Mesothelial cell of epicardium (in vitro differentiated cells): Measurements from ENCODE around the gene PHYH. TPM values are rescaled to one million over a fixed set of nuclear protein-coding genes. Genes with fewer than 3 reads are reported as not detected.
"Not testable (repeated sequence)": the region's sequence is repeated elsewhere in the genome, so short reads cannot be mapped to it uniquely, and the experiment has no call there.

Experiments
- DNase-seq, 2 experiments: peaks; one replicate each; pipeline ENCODE4 v3.0.0; 2021; ENCODE audit warnings: low spot score in 2 of 2; ENCODE audit not compliant: unreplicated experiment in 2 of 2
- H3K27ac Mint-ChIP-seq: 2 replicates; pipeline ENCODE4 v1.8.0; 2021; ENCODE audit warnings: mixed read lengths
- H3K27me3 Mint-ChIP-seq: 2 replicates; pipeline ENCODE4 v1.8.0; 2021; ENCODE audit warnings: low read depth, mixed read lengths
- H3K36me3 Mint-ChIP-seq: 2 replicates; pipeline ENCODE4 v1.8.0; 2021; ENCODE audit warnings: mixed read lengths
- H3K4me1 Mint-ChIP-seq: 2 replicates; pipeline ENCODE4 v1.8.0; 2021; ENCODE audit warnings: mixed read lengths
- H3K4me3 Mint-ChIP-seq: 2 replicates; pipeline ENCODE4 v1.8.0; 2021; ENCODE audit warnings: mild to moderate bottlenecking, moderate library complexity, mixed read lengths
- H3K9me3 Mint-ChIP-seq: 2 replicates; pipeline ENCODE4 v1.8.0; 2021; ENCODE audit warnings: mixed read lengths
- total RNA-seq: library from RNA; stranded (reverse); gene quantifications from 3 replicates; pipeline ENCODE4 v1.2.1, GENCODE V29; 2021
- TF ChIP-seq, protein P1 (sequence below): fragments of 200-600 bp; sonication (generic); IDR thresholded peaks from one replicate; pipeline ENCODE4 v1.5.0; 2021; ENCODE audit warnings: antibody characterized with exemption; ENCODE audit not compliant: unreplicated experiment

PHYH gene
- total RNA-seq, 1 donor from 2014 or later: 13.2 TPM

DNA sequence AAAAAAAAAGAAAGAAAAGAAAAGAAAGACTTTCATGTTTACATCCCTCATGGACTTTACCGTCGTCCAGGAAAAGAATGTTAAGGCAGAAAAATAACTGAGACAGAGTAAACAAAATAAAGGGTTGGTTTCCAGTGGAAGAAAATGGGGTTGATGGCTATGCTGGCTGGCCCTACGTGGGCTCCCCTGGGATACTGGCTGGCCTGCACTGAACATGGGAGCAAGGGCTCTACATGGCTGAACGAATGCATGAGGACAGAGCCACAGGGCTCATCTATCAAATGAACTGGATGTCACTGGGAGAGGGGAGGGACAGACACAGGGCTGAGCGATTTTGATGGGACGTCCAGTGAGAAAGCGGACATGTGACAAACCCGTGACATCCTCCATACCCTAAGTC is 63.2 kb downstream of the PHYH start:
- H3K36me3 Mint-ChIP-seq: no peaks in the 10 kb centered on the region
- no peak for DNase-seq
- no peak overlapping the region for H3K4me3 Mint-ChIP-seq
- H3K27me3 Mint-ChIP-seq: no peaks in the 10 kb centered on the region
- H3K9me3 Mint-ChIP-seq: no peaks in the 10 kb centered on the region
- H3K4me1 Mint-ChIP-seq: peaks cover 2% of the 10 kb centered on the region
- TF ChIP-seq, protein P1, sequence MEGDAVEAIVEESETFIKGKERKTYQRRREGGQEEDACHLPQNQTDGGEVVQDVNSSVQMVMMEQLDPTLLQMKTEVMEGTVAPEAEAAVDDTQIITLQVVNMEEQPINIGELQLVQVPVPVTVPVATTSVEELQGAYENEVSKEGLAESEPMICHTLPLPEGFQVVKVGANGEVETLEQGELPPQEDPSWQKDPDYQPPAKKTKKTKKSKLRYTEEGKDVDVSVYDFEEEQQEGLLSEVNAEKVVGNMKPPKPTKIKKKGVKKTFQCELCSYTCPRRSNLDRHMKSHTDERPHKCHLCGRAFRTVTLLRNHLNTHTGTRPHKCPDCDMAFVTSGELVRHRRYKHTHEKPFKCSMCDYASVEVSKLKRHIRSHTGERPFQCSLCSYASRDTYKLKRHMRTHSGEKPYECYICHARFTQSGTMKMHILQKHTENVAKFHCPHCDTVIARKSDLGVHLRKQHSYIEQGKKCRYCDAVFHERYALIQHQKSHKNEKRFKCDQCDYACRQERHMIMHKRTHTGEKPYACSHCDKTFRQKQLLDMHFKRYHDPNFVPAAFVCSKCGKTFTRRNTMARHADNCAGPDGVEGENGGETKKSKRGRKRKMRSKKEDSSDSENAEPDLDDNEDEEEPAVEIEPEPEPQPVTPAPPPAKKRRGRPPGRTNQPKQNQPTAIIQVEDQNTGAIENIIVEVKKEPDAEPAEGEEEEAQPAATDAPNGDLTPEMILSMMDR: no peak
- no peak overlapping the region for H3K27ac Mint-ChIP-seq

DNA sequence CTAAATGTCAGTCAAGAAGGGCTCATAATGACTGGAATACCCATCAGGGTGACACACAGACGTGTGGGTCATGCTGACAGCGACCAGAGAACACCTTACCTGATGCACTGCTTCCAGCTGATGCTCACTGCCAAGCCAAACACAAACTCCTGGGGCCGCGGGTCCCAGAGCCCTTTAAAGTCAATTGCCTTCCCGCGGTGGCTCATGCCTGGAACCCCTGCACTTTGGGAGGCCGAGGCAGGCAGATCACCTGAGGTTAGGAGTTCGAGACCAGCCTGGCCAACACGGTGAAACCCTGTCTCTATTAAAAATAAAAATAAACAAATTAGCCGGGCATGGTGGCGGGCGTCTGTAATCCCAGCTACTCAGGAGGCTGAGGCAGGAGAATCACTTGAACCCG is 65.1 kb downstream of the PHYH start:
- DNase-seq, H3K4me1 Mint-ChIP-seq, H3K27me3 Mint-ChIP-seq, H3K27ac Mint-ChIP-seq, H3K4me3 Mint-ChIP-seq, H3K9me3 Mint-ChIP-seq, H3K36me3 Mint-ChIP-seq: not testable (repeated sequence)

DNA sequence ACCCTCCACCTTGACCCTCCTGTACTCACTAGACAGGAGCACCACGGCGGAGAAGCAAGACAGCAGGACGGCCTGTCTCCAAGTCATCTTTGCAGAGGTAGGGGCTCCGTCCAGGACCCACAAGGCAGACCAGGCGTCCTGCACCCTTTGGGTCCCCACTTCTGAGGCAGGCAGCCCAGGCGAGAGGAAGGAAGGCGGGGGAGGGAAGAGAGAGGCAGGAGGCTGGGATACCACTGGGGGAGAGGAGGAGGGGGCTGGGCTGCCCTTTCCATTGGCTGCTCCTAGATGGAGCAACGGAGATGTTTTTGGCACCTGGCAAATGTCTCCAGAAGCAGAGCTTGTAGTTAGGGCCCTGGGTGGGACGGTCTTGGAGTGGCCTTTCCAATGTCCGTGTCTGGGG is 65.7 kb downstream of the PHYH start, which contains the start of gene UCMA:
Gene UCMA, minus strand, starts transcription at position 203 of the 400 bp plus-strand sequence. Its CDS starts 116 bp downstream, at position 87.
- no peak within 1 kb of the TSS for H3K27ac Mint-ChIP-seq
- no peak for DNase-seq

DNA sequence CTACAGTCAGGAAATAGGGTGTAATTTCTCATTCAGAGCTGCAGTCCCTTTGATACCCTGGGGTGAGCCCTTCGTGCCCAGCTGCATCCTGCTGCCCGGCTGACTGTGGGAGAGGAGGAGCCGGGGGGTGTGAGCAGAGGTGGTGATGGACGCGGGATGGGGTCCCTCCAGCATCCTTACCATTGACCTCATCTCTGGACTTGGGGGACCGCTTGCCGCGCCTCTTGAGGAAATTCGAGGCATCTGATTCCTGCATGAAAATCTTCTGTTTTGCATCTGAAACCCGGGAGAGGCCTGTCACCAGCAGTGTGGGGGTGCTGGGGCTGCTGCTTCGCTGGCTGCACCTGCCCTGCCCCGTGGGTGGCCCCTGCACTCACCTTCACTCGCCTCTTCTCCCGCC is 66.5 kb downstream of the PHYH start:
- Mint-ChIP-seq H3K27ac (no peak overlapping the region), H3K4me1 (peaks cover 5% of the 10 kb centered on the region), H3K36me3 (no peaks in the 10 kb centered on the region), H3K9me3 (no peaks in the 10 kb centered on the region), H3K27me3 (no peaks in the 10 kb centered on the region), H3K4me3 (no peak overlapping the region)
- TF ChIP-seq, protein P1: no peak
- no peak for DNase-seq

More for the DNA sequence above, 65.7 kb downstream of the PHYH start, which contains the start of gene UCMA:
- TF ChIP-seq, protein P1: no peak
- no peaks in the 10 kb centered on the region for H3K9me3 Mint-ChIP-seq
- no peaks in the 10 kb centered on the region for H3K36me3 Mint-ChIP-seq
- H3K27me3 Mint-ChIP-seq: no peaks in the 10 kb centered on the region
- H3K4me3 Mint-ChIP-seq: no peak within 1 kb of the TSS
- peaks cover 5% of the 10 kb centered on the region for H3K4me1 Mint-ChIP-seq

DNA sequence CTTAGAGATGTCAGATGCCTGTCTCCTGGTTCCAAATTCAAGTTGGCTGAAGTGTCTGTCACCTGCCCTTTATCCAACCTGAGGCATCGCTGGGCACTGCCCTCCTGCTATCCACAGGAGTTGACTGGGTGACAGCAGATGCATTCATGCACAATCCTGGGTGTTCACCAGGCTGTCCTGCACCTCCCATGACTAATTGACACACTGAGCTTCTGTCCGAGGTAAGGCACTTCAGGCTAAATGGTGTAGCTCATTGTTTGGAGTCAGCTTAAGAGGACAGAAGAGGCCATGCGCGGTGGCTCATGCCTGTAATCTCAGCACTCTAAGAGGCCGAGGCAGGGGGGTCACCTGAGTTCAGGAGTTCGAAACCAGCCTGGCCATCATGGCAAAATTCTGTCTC is 68.1 kb downstream of the PHYH start:
- DNase-seq: no peak
- TF ChIP-seq, protein P1: no peak
- no peaks in the 10 kb centered on the region for H3K9me3 Mint-ChIP-seq
- no peak overlapping the region for H3K27ac Mint-ChIP-seq
- no peaks in the 10 kb centered on the region for H3K27me3 Mint-ChIP-seq
- peaks cover 5% of the 10 kb centered on the region for H3K4me1 Mint-ChIP-seq
- no peak overlapping the region for H3K4me3 Mint-ChIP-seq
- H3K36me3 Mint-ChIP-seq: no peaks in the 10 kb centered on the region

DNA sequence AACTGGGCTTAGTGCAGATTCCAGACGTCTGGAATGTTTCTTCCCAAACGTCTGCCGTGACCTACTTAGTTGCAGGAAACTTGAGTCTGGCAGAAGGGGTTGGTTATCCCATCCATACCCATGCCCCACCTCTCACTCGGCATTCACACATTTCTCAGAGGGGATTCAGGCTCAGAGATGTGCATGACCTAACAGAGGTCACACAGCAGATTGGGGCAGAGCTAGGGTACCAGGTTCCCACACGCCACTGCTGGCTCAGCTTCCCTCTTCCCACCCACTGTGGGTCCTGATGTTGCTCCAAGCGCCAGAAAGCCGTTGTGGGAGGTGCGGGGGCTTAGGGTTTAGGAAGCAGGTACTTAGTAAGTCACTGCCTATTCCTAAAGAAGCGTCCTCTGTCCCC is 68.7 kb downstream of the PHYH start:
- H3K27me3 Mint-ChIP-seq: no peaks in the 10 kb centered on the region
- H3K9me3 Mint-ChIP-seq: no peaks in the 10 kb centered on the region
- no peak for DNase-seq
- H3K27ac Mint-ChIP-seq: no peak overlapping the region
- TF ChIP-seq, protein P1: no peak
- peaks cover 5% of the 10 kb centered on the region for H3K4me1 Mint-ChIP-seq
- H3K36me3 Mint-ChIP-seq: no peaks in the 10 kb centered on the region
- no peak overlapping the region for H3K4me3 Mint-ChIP-seq

Other genes with a start within 250 kb of the PHYH start
- 33.3 to 36.8 TPM (median 33.7 TPM) in 3 replicates for gene OPTN, start 199.9 kb downstream of the PHYH start, total RNA-seq
- gene MCM10, start 138.5 kb downstream of the PHYH start, total RNA-seq: 10.4 to 14.8 TPM (median 12.5 TPM) in 3 replicates
- gene UCMA, start 65.7 kb downstream of the PHYH start, total RNA-seq: not detected in 3 replicates
- 80.4 to 87.2 TPM (median 85.0 TPM) in 3 replicates for gene SEPHS1, start 48.2 kb upstream of the PHYH start, total RNA-seq
- 37.9 to 40.7 TPM (median 38.2 TPM) in 3 replicates for gene BEND7, start 228.9 kb upstream of the PHYH start, total RNA-seq